Activated naive CD8-positive, alpha-beta T cell treated with anti-CD3 and anti-CD28 coated beads, Interleukin-2, amount 50 U/mL, for 24 hours (primary cell): ENCODE data around the gene DIRAS3.
"Not testable (repeated sequence)": the region's sequence is repeated elsewhere in the genome, so short reads cannot be mapped to it uniquely, and the experiment has no call there.

Experiments
- ATAC-seq: fragments of 150-1000 bp; cut with Tn5 transposase; one replicate; pipeline ENCODE4 v1.10.0; 2021
- DNase-seq: peaks from one replicate; pipeline ENCODE4 v3.0.0; 2021
- H3K27ac Mint-ChIP-seq: one replicate; pipeline ENCODE4 v1.8.0; 2021; ENCODE audit warnings: mild to moderate bottlenecking, mixed read lengths
- H3K27me3 Mint-ChIP-seq: one replicate; pipeline ENCODE4 v1.8.0; 2021; ENCODE audit warnings: mixed read lengths
- H3K36me3 Mint-ChIP-seq: one replicate; pipeline ENCODE4 v1.8.0; 2021; ENCODE audit warnings: low read depth, mixed read lengths
- H3K4me1 Mint-ChIP-seq: one replicate; pipeline ENCODE4 v1.8.0; 2021; ENCODE audit warnings: mixed read lengths
- H3K4me3 Mint-ChIP-seq: one replicate; pipeline ENCODE4 v1.8.0; 2021; ENCODE audit warnings: mild to moderate bottlenecking, moderate library complexity, mixed read lengths
- H3K9me3 Mint-ChIP-seq: one replicate; pipeline ENCODE4 v1.8.0; 2021; ENCODE audit warnings: mixed read lengths

The DIRAS3 gene

GRCh38 chr1:68046423-68046822 is 4.0 kb downstream of the DIRAS3 start:
- peaks cover 16% of the 10 kb centered on the region for H3K27me3 Mint-ChIP-seq
- H3K9me3 Mint-ChIP-seq, result no peaks in the 10 kb centered on the region
- peaks cover 18% of the 10 kb centered on the region for H3K4me1 Mint-ChIP-seq
- no peak overlapping the region for H3K27ac Mint-ChIP-seq
- ATAC-seq (no peak), DNase-seq (no peak)
- no peaks in the 10 kb centered on the region for H3K36me3 Mint-ChIP-seq
- H3K4me3 Mint-ChIP-seq, result no peak overlapping the region

GRCh38 chr1:68045511-68046180 is 4.8 kb downstream of the DIRAS3 start:
- H3K27ac Mint-ChIP-seq, result no peak overlapping the region
- no peaks in the 10 kb centered on the region for H3K9me3 Mint-ChIP-seq
- no peak for ATAC-seq
- peaks cover 12% of the 10 kb centered on the region for H3K27me3 Mint-ChIP-seq
- H3K36me3 Mint-ChIP-seq, result no peaks in the 10 kb centered on the region
- peaks cover 15% of the 10 kb centered on the region for H3K4me1 Mint-ChIP-seq
- no peak for DNase-seq
- H3K4me3 Mint-ChIP-seq, result no peak overlapping the region

GRCh38 chr1:68043443-68044090 is 6.9 kb downstream of the DIRAS3 start:
- no peak overlapping the region for H3K4me3 Mint-ChIP-seq
- peaks cover 3% of the 10 kb centered on the region for H3K27me3 Mint-ChIP-seq
- H3K9me3 Mint-ChIP-seq, result peaks cover 3% of the 10 kb centered on the region
- no peaks in the 10 kb centered on the region for H3K36me3 Mint-ChIP-seq
- H3K4me1 Mint-ChIP-seq, result peaks cover 8% of the 10 kb centered on the region
- no peak overlapping the region for H3K27ac Mint-ChIP-seq
- DNase-seq (no peak), ATAC-seq (no peak)

GRCh38 chr1:68036946-68037345 is 13.5 kb downstream of the DIRAS3 start:
- Mint-ChIP-seq H3K27ac (no peak overlapping the region), H3K9me3 (peaks cover 3% of the 10 kb centered on the region), H3K27me3 (peaks cover 1% of the 10 kb centered on the region), H3K36me3 (no peaks in the 10 kb centered on the region), H3K4me1 (no peaks in the 10 kb centered on the region), H3K4me3 (no peak overlapping the region)
- no peak for DNase-seq
- no peak for ATAC-seq

GRCh38 chr1:68029444-68029843 is 21.0 kb downstream of the DIRAS3 start:
- Mint-ChIP-seq H3K36me3 (no peaks in the 10 kb centered on the region), H3K4me1 (no peaks in the 10 kb centered on the region), H3K27me3 (peaks cover 3% of the 10 kb centered on the region), H3K4me3 (no peak overlapping the region), H3K9me3 (no peaks in the 10 kb centered on the region), H3K27ac (no peak overlapping the region)
- DNase-seq (no peak), ATAC-seq (no peak)

- Mint-ChIP-seq H3K4me3 (no peak overlapping the region), H3K36me3 (no peaks in the 10 kb centered on the region), H3K9me3 (no peaks in the 10 kb centered on the region), H3K27ac (no peak overlapping the region), H3K27me3 (peaks cover 3% of the 10 kb centered on the region), H3K4me1 (no peaks in the 10 kb centered on the region)
- no peak for DNase-seq
- ATAC-seq, result no peak
Measured at GRCh38 chr1:68028566-68028965, 21.9 kb downstream of the DIRAS3 start.

- H3K27ac Mint-ChIP-seq, result no peak overlapping the region
- no peaks in the 10 kb centered on the region for H3K4me1 Mint-ChIP-seq
- DNase-seq (no peak), ATAC-seq (no peak)
- peaks cover 3% of the 10 kb centered on the region for H3K27me3 Mint-ChIP-seq
- no peak overlapping the region for H3K4me3 Mint-ChIP-seq
- no peaks in the 10 kb centered on the region for H3K36me3 Mint-ChIP-seq
- no peaks in the 10 kb centered on the region for H3K9me3 Mint-ChIP-seq
Measured at GRCh38 chr1:68024635-68025338, 25.6 kb downstream of the DIRAS3 start.

GRCh38 chr1:68016381-68016780 is 34.0 kb downstream of the DIRAS3 start:
- ATAC-seq (no peak), DNase-seq (no peak)
- no peaks in the 10 kb centered on the region for H3K9me3 Mint-ChIP-seq
- no peak overlapping the region for H3K27ac Mint-ChIP-seq
- no peaks in the 10 kb centered on the region for H3K4me1 Mint-ChIP-seq
- no peaks in the 10 kb centered on the region for H3K36me3 Mint-ChIP-seq
- no peak overlapping the region for H3K4me3 Mint-ChIP-seq
- H3K27me3 Mint-ChIP-seq, result no peaks in the 10 kb centered on the region

- Mint-ChIP-seq H3K27me3 (no peaks in the 10 kb centered on the region), H3K9me3 (no peaks in the 10 kb centered on the region), H3K4me1 (no peaks in the 10 kb centered on the region), H3K36me3 (no peaks in the 10 kb centered on the region), H3K4me3 (no peak overlapping the region), H3K27ac (no peak overlapping the region)
- DNase-seq (no peak), ATAC-seq (no peak)
Measured at GRCh38 chr1:68015971-68016370, 34.5 kb downstream of the DIRAS3 start.

GRCh38 chr1:68015369-68015768 is 35.1 kb downstream of the DIRAS3 start:
- no peak for DNase-seq
- no peak overlapping the region for H3K27ac Mint-ChIP-seq
- no peak overlapping the region for H3K4me3 Mint-ChIP-seq
- ATAC-seq, result no peak
- no peaks in the 10 kb centered on the region for H3K36me3 Mint-ChIP-seq
- H3K27me3 Mint-ChIP-seq, result peaks cover 1% of the 10 kb centered on the region
- H3K9me3 Mint-ChIP-seq, result no peaks in the 10 kb centered on the region
- no peaks in the 10 kb centered on the region for H3K4me1 Mint-ChIP-seq

- DNase-seq, result no peak
- Mint-ChIP-seq H3K9me3 (no peaks in the 10 kb centered on the region), H3K27ac (no peak overlapping the region), H3K4me1 (no peaks in the 10 kb centered on the region), H3K27me3 (peaks cover 2% of the 10 kb centered on the region), H3K36me3 (no peaks in the 10 kb centered on the region), H3K4me3 (no peak overlapping the region)
- no peak for ATAC-seq
Measured at GRCh38 chr1:68013351-68013750, 37.1 kb downstream of the DIRAS3 start.

GRCh38 chr1:68011657-68012375 is 38.6 kb downstream of the DIRAS3 start:
- no peaks in the 10 kb centered on the region for H3K36me3 Mint-ChIP-seq
- peaks cover 3% of the 10 kb centered on the region for H3K27me3 Mint-ChIP-seq
- no peak for ATAC-seq
- H3K4me3 Mint-ChIP-seq, result no peak overlapping the region
- DNase-seq, result no peak
- H3K9me3 Mint-ChIP-seq, result no peaks in the 10 kb centered on the region
- H3K4me1 Mint-ChIP-seq, result no peaks in the 10 kb centered on the region
- H3K27ac Mint-ChIP-seq, result no peak overlapping the region

- Mint-ChIP-seq H3K27ac (no peak overlapping the region), H3K36me3 (no peaks in the 10 kb centered on the region), H3K4me1 (no peaks in the 10 kb centered on the region), H3K4me3 (no peak overlapping the region), H3K27me3 (peaks cover 3% of the 10 kb centered on the region), H3K9me3 (peaks cover 3% of the 10 kb centered on the region)
- DNase-seq (no peak), ATAC-seq (no peak)
Measured at GRCh38 chr1:68010543-68010942, 39.9 kb downstream of the DIRAS3 start.

- H3K36me3 Mint-ChIP-seq, result no peaks in the 10 kb centered on the region
- no peaks in the 10 kb centered on the region for H3K4me1 Mint-ChIP-seq
- no peak overlapping the region for H3K27ac Mint-ChIP-seq
- DNase-seq, result no peak
- peaks cover 3% of the 10 kb centered on the region for H3K27me3 Mint-ChIP-seq
- no peak for ATAC-seq
- H3K4me3 Mint-ChIP-seq, result no peak overlapping the region
- H3K9me3 Mint-ChIP-seq, result peaks cover 4% of the 10 kb centered on the region
Measured at GRCh38 chr1:68010090-68010489, 40.3 kb downstream of the DIRAS3 start.

GRCh38 chr1:68003626-68004025 is 46.8 kb downstream of the DIRAS3 start:
- not testable (repeated sequence) for H3K4me1 Mint-ChIP-seq, H3K27me3 Mint-ChIP-seq, H3K36me3 Mint-ChIP-seq, DNase-seq, ATAC-seq, H3K27ac Mint-ChIP-seq, H3K4me3 Mint-ChIP-seq
- peaks cover 19% of the 10 kb centered on the region for H3K9me3 Mint-ChIP-seq
